ENCODE measurements around the gene PTCD1. TPM values are rescaled to one million over a fixed set of nuclear protein-coding genes. Genes with fewer than 3 reads are reported as not detected.

PTCD1 gene
- total and polyA plus RNA-seq, 9 of the 15 experiments (the other 6 are each of a cell fraction or from before 2014, with no cell fraction given): 0.46 to 17.1 (median 6.2) TPM

DNA sequence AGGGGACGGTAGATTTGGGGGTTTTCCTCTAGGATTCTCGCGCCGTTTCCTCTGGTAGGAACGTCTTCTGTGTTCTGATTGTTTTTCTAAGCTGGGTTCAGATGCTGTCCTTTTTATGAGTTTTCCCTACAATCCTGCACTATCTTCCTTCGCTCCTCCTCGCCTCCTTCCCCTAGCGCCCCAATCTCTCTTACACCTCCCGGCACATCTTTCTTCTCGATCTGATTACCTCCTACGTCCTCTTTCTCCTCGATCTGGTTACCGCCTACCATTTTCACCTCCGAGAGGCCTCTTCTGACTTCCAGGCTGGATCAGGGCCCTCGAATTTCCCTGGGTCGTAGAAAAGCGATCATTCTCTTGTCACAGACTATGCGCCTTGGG is 29.4 kb downstream of the PTCD1 start (continued):
- peak; percentile 46; the same call in 1 of the 2 replicates for TF ChIP-seq ZNF407 (IDR thresholded peaks at IDR 0.05; ENCODE audit: low read depth)
- TF ChIP-seq ZBTB5 (IDR thresholded peaks at IDR 0.05): peak; percentile 37; the same call in 1 of the 2 replicates
- TF ChIP-seq PHB2 (IDR thresholded peaks at IDR 0.05; ENCODE audit: low read depth): peak; percentile 65
- TF ChIP-seq SRF (CRISPR knock-in tag; IDR thresholded peaks at IDR 0.05): no peak
- TF ChIP-seq, protein P1, sequence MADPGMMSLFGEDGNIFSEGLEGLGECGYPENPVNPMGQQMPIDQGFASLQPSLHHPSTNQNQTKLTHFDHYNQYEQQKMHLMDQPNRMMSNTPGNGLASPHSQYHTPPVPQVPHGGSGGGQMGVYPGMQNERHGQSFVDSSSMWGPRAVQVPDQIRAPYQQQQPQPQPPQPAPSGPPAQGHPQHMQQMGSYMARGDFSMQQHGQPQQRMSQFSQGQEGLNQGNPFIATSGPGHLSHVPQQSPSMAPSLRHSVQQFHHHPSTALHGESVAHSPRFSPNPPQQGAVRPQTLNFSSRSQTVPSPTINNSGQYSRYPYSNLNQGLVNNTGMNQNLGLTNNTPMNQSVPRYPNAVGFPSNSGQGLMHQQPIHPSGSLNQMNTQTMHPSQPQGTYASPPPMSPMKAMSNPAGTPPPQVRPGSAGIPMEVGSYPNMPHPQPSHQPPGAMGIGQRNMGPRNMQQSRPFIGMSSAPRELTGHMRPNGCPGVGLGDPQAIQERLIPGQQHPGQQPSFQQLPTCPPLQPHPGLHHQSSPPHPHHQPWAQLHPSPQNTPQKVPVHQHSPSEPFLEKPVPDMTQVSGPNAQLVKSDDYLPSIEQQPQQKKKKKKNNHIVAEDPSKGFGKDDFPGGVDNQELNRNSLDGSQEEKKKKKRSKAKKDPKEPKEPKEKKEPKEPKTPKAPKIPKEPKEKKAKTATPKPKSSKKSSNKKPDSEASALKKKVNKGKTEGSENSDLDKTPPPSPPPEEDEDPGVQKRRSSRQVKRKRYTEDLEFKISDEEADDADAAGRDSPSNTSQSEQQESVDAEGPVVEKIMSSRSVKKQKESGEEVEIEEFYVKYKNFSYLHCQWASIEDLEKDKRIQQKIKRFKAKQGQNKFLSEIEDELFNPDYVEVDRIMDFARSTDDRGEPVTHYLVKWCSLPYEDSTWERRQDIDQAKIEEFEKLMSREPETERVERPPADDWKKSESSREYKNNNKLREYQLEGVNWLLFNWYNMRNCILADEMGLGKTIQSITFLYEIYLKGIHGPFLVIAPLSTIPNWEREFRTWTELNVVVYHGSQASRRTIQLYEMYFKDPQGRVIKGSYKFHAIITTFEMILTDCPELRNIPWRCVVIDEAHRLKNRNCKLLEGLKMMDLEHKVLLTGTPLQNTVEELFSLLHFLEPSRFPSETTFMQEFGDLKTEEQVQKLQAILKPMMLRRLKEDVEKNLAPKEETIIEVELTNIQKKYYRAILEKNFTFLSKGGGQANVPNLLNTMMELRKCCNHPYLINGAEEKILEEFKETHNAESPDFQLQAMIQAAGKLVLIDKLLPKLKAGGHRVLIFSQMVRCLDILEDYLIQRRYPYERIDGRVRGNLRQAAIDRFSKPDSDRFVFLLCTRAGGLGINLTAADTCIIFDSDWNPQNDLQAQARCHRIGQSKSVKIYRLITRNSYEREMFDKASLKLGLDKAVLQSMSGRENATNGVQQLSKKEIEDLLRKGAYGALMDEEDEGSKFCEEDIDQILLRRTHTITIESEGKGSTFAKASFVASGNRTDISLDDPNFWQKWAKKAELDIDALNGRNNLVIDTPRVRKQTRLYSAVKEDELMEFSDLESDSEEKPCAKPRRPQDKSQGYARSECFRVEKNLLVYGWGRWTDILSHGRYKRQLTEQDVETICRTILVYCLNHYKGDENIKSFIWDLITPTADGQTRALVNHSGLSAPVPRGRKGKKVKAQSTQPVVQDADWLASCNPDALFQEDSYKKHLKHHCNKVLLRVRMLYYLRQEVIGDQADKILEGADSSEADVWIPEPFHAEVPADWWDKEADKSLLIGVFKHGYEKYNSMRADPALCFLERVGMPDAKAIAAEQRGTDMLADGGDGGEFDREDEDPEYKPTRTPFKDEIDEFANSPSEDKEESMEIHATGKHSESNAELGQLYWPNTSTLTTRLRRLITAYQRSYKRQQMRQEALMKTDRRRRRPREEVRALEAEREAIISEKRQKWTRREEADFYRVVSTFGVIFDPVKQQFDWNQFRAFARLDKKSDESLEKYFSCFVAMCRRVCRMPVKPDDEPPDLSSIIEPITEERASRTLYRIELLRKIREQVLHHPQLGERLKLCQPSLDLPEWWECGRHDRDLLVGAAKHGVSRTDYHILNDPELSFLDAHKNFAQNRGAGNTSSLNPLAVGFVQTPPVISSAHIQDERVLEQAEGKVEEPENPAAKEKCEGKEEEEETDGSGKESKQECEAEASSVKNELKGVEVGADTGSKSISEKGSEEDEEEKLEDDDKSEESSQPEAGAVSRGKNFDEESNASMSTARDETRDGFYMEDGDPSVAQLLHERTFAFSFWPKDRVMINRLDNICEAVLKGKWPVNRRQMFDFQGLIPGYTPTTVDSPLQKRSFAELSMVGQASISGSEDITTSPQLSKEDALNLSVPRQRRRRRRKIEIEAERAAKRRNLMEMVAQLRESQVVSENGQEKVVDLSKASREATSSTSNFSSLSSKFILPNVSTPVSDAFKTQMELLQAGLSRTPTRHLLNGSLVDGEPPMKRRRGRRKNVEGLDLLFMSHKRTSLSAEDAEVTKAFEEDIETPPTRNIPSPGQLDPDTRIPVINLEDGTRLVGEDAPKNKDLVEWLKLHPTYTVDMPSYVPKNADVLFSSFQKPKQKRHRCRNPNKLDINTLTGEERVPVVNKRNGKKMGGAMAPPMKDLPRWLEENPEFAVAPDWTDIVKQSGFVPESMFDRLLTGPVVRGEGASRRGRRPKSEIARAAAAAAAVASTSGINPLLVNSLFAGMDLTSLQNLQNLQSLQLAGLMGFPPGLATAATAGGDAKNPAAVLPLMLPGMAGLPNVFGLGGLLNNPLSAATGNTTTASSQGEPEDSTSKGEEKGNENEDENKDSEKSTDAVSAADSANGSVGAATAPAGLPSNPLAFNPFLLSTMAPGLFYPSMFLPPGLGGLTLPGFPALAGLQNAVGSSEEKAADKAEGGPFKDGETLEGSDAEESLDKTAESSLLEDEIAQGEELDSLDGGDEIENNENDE (IDR thresholded peaks at IDR 0.05; ENCODE audit: low read depth, low read length): no peak
- TF ChIP-seq MEF2D (tag; conservative IDR thresholded peaks at IDR 0.05; ENCODE audit: low read depth): 0 out of 2 replicates have a peak, but pooled peaks have one; percentile 30
